ENCODE measurements around the gene MIB2. TPM values are rescaled to one million over a fixed set of nuclear protein-coding genes. Genes with fewer than 3 reads are reported as not detected.

MIB2 gene
- total RNA-seq, 1 donor from 2014 or later = 66.8 TPM

DNA sequence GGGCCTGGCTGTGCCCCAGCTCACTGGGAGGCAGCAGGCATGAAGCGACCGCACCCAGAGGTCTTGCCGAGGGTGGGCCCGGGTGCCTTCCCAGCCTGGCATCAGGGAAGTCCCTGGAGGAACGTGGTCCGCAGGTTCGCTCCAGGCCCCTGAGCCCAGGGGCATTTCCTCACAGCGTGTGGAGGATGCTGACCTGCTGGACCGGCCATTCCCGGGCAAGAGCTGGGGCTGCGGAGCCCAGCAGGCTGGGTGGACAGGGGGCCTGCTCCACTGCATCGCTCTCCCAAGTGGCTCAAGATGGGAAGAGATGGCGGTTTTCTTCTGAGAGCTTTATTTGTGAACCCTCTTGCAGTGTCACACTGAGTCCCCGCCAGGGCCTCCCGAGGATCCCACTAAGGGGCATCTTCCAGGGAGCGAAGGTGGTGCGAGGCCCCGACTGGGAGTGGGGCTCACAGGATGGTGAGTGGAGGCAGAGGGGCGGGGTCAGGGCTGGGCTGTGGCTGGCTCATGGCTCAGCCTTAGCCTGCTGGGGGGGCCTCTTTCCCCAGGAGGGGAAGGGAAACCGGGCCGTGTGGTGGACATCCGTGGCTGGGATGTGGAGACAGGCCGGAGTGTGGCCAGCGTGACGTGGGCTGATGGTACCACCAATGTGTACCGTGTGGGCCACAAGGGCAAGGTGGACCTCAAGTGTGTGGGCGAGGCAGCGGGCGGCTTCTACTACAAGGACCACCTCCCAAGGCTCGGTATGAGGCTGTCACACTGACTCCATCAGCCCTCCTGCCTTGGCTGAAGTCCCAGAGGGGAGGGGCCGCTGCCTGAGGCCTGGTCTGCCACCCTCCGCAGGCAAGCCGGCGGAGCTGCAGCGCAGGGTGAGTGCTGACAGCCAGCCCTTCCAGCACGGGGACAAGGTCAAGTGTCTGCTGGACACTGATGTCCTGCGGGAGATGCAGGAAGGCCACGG, 9.4 kb downstream of the MIB2 start:
- Histone ChIP-seq H3K9me3 (no peaks in the 10 kb centered on the region), H3K27ac (no peak overlapping the region), H3K4me1 (peaks cover 8% of the 10 kb centered on the region), H3K27me3 (no peaks in the 10 kb centered on the region), H3K4me3 (no peak overlapping the region), H3K36me3 (no peaks in the 10 kb centered on the region)
- no peak for TF ChIP-seq POLR2A (IDR thresholded peaks at IDR 0.05)
- no peak for TF ChIP-seq POLR2AphosphoS5 (IDR thresholded peaks at IDR 0.05; ENCODE audit: insufficient read depth in 1 of 2, low read depth in 1 of 2)
- TF ChIP-seq CTCF (IDR thresholded peaks at IDR 0.05) = no peak
- intact Hi-C loops (cut with DNase I) = no loop called here
- DNase-seq (ENCODE audit: extremely low spot score in 2 of 2) = no peak

- no peaks in the 10 kb centered on the region for H3K36me3 ChIP-seq
- intact Hi-C loops (cut with DNase I) = no loop called here
Observed at GRCh38 chr1:1625404-1625775, 10.1 kb downstream of the MIB2 start.

DNA sequence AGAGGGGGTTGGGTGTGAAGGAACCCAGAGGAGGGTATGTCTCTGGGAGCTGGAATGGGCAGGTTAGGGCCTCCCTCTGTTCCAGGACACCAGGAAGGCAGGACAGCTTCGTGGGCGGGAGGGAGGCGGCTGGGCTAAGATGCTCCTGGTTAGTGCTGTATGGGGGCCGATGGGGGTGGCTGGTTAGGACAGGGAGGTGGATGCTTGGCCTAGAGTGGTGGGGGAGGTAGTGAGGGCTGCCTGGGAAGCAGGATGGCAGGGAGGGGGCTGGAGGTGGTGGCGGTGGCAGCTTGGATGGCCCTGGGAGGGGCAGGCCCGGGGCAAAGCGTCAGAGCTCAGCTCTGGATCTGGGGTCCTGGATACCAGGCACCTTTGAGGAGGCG, 10.5 kb downstream of the MIB2 start:
- intact Hi-C loops (cut with DNase I) = no loop called here
- Histone ChIP-seq H3K27ac (no peak overlapping the region), H3K36me3 (no peaks in the 10 kb centered on the region), H3K4me1 (peaks cover 15% of the 10 kb centered on the region), H3K9me3 (no peaks in the 10 kb centered on the region), H3K27me3 (no peaks in the 10 kb centered on the region), H3K4me3 (no peak overlapping the region)
- DNase-seq (ENCODE audit: extremely low spot score in 2 of 2) = no peak
- no peak for TF ChIP-seq CTCF (IDR thresholded peaks at IDR 0.05)

More at GRCh38 chr1:1625404-1625775, 10.1 kb downstream of the MIB2 start:
- no peaks in the 10 kb centered on the region for H3K27me3 ChIP-seq
- H3K9me3 ChIP-seq = no peaks in the 10 kb centered on the region
- no peak overlapping the region for H3K27ac ChIP-seq
- no peak for DNase-seq (ENCODE audit: extremely low spot score in 2 of 2)
- TF ChIP-seq CTCF (IDR thresholded peaks at IDR 0.05) (no peak), POLR2A (IDR thresholded peaks at IDR 0.05) (no peak), POLR2AphosphoS5 (IDR thresholded peaks at IDR 0.05; ENCODE audit: insufficient read depth in 1 of 2, low read depth in 1 of 2) (no peak)
- H3K4me3 ChIP-seq = no peak overlapping the region
- H3K4me1 ChIP-seq = peaks cover 11% of the 10 kb centered on the region

DNA sequence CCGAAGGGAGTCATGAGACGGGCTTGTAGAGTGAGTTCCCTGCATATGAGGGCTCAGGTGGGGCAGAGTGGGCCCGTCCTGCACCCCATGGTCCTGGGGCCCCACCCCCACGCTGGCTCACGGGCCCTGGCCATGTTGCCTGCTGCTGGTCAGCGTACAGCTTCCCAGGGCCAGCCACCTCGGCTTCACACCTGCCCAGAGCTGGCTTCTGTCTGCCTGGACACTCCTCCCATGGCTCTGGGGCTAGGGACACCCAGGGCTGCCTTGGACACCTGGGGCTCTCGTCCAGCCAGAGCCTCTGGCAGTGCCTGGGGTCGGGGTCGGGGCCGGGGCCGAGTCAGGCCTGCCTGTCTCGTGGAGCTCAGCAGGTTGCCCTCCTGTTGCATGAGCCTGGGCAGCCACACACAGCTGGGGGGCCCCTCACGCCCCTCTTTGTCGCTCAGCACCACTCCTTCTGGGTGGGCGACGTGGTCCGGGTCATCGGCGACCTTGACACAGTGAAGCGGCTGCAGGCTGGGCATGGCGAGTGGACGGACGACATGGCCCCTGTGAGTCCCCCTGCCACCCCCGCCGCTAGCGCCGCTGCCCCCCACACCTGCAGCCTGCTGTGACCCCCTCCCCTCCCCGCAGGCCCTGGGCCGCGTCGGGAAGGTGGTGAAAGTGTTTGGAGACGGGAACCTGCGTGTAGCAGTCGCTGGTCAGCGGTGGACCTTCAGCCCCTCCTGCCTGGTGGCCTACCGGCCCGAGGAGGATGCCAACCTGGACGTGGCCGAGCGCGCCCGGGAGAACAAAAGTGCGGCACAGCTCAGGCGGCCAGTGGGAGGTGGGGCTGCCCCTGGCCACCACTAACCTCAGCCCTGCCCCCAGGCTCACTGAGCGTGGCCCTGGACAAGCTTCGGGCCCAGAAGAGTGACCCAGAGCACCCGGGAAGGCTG, 11.2 kb downstream of the MIB2 start:
- no peak overlapping the region for H3K27ac ChIP-seq
- TF ChIP-seq POLR2AphosphoS5 (IDR thresholded peaks at IDR 0.05; ENCODE audit: insufficient read depth in 1 of 2, low read depth in 1 of 2) = no peak
- no peak for TF ChIP-seq POLR2A (IDR thresholded peaks at IDR 0.05)
- TF ChIP-seq CTCF (IDR thresholded peaks at IDR 0.05) = no peak
- no peaks in the 10 kb centered on the region for H3K36me3 ChIP-seq
- H3K27me3 ChIP-seq = peaks cover under 1% of the 10 kb centered on the region
- intact Hi-C loops (cut with DNase I) = no loop called here
- peaks cover 22% of the 10 kb centered on the region for H3K4me1 ChIP-seq
- no peak for DNase-seq (ENCODE audit: extremely low spot score in 2 of 2)
- H3K4me3 ChIP-seq = no peak overlapping the region
- no peaks in the 10 kb centered on the region for H3K9me3 ChIP-seq

Measured in vagina (tissue), 2 donors.